Measurements from ENCODE around the gene NIF3L1.
A peak's percentile ranks its signal among the peaks of the same experiment; 100 is the strongest.

The NIF3L1 gene

GRCh38 chr2:200913654-200914053, 24.5 kb downstream of the NIF3L1 start:
- Mint-ChIP-seq H3K9me3 (ENCODE audit: low read depth) (no peaks in the 10 kb centered on the region), H3K27ac (peak overlapping the region; percentile 54)

GRCh38 chr2:200922439-200922838, 33.3 kb downstream of the NIF3L1 start:
- peaks cover 6% of the 10 kb centered on the region for H3K36me3 Mint-ChIP-seq
- no peaks in the 10 kb centered on the region for H3K4me1 Mint-ChIP-seq (ENCODE audit: low read depth)
- H3K9me3 Mint-ChIP-seq (ENCODE audit: low read depth) = no peaks in the 10 kb centered on the region
- no peak overlapping the region for H3K4me3 Mint-ChIP-seq
- no peak overlapping the region for H3K27ac Mint-ChIP-seq
- H3K27me3 Mint-ChIP-seq = no peaks in the 10 kb centered on the region

More at GRCh38 chr2:200913654-200914053, 24.5 kb downstream of the NIF3L1 start:
- Mint-ChIP-seq H3K27me3 (no peaks in the 10 kb centered on the region), H3K36me3 (peaks cover 8% of the 10 kb centered on the region), H3K4me3 (no peak overlapping the region), H3K4me1 (ENCODE audit: low read depth) (no peaks in the 10 kb centered on the region)

- Mint-ChIP-seq H3K27ac (peak overlapping the region; percentile 25), H3K36me3 (peaks cover 4% of the 10 kb centered on the region), H3K4me3 (no peak overlapping the region), H3K27me3 (no peaks in the 10 kb centered on the region), H3K9me3 (ENCODE audit: low read depth) (no peaks in the 10 kb centered on the region), H3K4me1 (ENCODE audit: low read depth) (peaks cover 6% of the 10 kb centered on the region)
Measured at GRCh38 chr2:200929334-200930249, 40.4 kb downstream of the NIF3L1 start.

DNA sequence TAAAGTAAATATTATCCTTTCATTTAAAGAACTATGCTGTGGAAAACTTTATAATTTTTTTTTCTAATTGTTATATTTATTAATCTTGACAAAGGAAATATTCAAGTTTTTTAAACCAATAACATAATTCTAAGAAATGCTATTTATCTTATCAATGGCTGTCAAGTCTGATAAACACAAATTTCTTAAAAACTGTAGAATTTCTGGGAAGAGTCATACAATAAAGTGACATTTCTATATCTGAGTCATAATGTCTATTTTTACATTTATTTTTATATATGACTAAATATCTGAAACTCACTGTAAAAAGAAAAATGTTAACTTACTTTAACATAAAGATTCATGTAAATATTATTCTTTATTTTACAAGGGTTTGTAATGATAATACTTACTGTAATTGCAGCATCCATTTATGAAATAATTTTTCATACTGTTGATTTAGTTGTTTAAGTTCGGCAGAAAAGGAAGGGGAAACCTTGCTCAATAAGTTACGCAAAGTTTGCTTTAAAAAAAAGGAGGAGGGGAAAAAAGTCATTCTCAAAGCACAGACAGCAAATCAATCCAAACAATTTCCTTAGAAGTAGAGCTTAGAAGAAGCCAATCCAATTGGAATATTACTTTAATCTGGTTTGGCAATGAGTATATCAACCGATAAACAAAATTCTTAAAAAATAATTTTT, 41.9 kb downstream of the NIF3L1 start:
- Mint-ChIP-seq H3K27me3 (no peaks in the 10 kb centered on the region), H3K4me1 (ENCODE audit: low read depth) (peaks cover 6% of the 10 kb centered on the region), H3K27ac (peak overlapping the region; percentile 50), H3K9me3 (ENCODE audit: low read depth) (no peaks in the 10 kb centered on the region), H3K4me3 (no peak overlapping the region), H3K36me3 (peaks cover 4% of the 10 kb centered on the region)

GRCh38 chr2:200939832-200940231, 50.7 kb downstream of the NIF3L1 start:
- Mint-ChIP-seq H3K36me3 (peaks cover 4% of the 10 kb centered on the region), H3K27me3 (no peaks in the 10 kb centered on the region), H3K9me3 (ENCODE audit: low read depth) (no peaks in the 10 kb centered on the region), H3K27ac (peak overlapping the region; percentile 23), H3K4me1 (ENCODE audit: low read depth) (peaks cover 10% of the 10 kb centered on the region), H3K4me3 (no peak overlapping the region)

GRCh38 chr2:200943527-200944105, 54.4 kb downstream of the NIF3L1 start:
- Mint-ChIP-seq H3K27ac (peak overlapping the region; percentile 67), H3K27me3 (no peaks in the 10 kb centered on the region), H3K4me3 (no peak overlapping the region), H3K4me1 (ENCODE audit: low read depth) (peaks cover 14% of the 10 kb centered on the region), H3K36me3 (peaks cover 7% of the 10 kb centered on the region), H3K9me3 (ENCODE audit: low read depth) (no peaks in the 10 kb centered on the region)

DNA sequence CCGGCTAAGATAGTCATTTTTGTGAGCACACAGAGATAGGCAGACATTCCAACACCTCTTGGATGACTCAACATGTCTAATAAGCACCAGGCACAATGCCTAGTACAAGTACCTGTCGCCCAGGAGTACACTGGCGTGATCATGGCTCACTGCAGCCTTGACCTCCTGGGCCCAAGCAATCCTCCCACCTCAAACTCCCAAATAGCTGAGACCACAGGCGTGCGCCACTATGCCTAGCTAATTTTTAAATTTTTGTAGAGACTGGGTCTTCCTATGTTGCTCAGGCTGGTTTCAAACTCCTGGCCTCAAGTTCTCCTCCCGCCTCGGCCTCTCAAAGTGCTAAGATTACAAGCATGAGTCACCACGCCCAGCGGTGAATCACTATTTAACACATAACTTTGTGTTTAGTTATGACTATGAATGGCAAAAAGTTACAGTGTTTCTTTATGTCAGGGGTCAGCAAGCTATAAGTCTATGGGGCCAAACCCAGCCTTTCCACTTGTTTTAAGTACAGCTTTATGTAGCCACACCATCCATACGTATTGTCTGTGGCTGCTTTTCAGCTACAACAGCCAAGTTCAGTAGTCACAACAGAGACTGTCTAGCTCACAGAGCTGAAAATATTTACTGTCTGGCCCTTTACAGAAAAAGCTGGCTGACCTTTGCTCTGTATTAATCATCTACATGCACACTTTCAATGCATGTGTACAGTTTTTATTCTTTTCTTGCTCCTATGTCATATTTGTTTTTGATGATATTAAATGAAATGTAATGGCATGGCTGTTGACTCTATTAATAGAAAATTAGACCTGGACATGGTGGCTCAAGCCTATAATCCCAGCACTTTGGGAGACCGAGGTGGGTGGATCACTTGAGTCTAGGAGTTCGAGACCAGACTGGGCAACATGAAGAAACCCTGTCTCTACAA, 55.6 kb downstream of the NIF3L1 start:
- peak overlapping the region; percentile 82 for H3K27ac Mint-ChIP-seq
- no peak overlapping the region for H3K4me3 Mint-ChIP-seq
- peaks cover 14% of the 10 kb centered on the region for H3K4me1 Mint-ChIP-seq (ENCODE audit: low read depth)
- H3K9me3 Mint-ChIP-seq (ENCODE audit: low read depth) = no peaks in the 10 kb centered on the region
- peaks cover 7% of the 10 kb centered on the region for H3K36me3 Mint-ChIP-seq
- no peaks in the 10 kb centered on the region for H3K27me3 Mint-ChIP-seq

GRCh38 chr2:200945395-200945729, 56.2 kb downstream of the NIF3L1 start:
- Mint-ChIP-seq H3K27ac (peak overlapping the region; percentile 82), H3K4me3 (no peak overlapping the region), H3K27me3 (no peaks in the 10 kb centered on the region), H3K36me3 (peaks cover 7% of the 10 kb centered on the region), H3K9me3 (ENCODE audit: low read depth) (no peaks in the 10 kb centered on the region), H3K4me1 (ENCODE audit: low read depth) (peaks cover 14% of the 10 kb centered on the region)

DNA sequence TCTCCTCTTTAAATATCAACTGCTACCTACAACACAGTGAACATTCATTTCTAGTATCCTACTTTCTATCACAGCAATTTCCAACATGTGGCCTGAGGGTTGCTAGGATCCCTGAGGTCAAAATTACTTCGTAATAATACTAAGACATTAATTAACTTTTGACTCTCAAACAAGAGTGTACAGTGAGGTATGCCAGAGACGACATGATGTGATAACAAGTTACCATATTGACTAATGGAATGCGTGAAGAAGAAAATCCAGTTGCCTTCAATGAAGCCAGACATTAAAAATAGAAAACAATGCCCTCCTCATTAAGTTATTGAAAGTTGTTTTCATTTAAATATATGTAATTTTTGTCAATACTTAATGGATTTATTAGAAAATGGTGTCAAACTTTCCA, 61.2 kb downstream of the NIF3L1 start:
- Mint-ChIP-seq H3K36me3 (peaks cover 7% of the 10 kb centered on the region), H3K4me1 (ENCODE audit: low read depth) (peaks cover 2% of the 10 kb centered on the region), H3K27ac (no peak overlapping the region), H3K9me3 (ENCODE audit: low read depth) (no peaks in the 10 kb centered on the region), H3K4me3 (no peak overlapping the region), H3K27me3 (no peaks in the 10 kb centered on the region)
